ENCODE measurements around the gene APOF. TPM values are rescaled to one million over a fixed set of nuclear protein-coding genes. Genes with fewer than 3 reads are reported as not detected.

Gene APOF
- total and polyA plus RNA-seq, 2 of the 8 experiments (the other 6 are each of a cell fraction or from before 2014, with no cell fraction given) = not detected

DNA sequence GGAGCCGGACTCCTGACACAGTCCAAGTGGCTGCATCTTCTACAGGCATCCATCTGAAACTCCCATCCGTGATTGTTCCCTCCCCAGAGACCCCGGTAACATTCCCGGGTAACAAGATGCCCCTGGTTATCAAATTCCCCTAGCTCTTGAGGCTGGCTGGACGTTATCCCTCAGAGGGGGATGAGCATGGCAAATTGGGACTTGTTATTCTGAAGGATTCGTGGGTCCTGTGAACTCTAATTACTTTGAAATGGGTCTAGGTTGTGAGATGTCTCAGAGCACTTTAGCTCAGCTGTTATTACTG, 28.2 kb downstream of the APOF start:
- H4K8ac ChIP-seq (ENCODE audit: extremely low read depth, insufficient read depth, low read length) = no peak overlapping the region
- FAIRE-seq = no peak
- H3K23me2 ChIP-seq (ENCODE audit: low read depth, low read length) = peaks cover 7% of the 10 kb centered on the region; the same call in 1 of the 2 replicates
- H3K56ac ChIP-seq (replicated peaks; ENCODE audit: insufficient read length, low read depth, low read length) = no peak overlapping the region
- H3K79me2 ChIP-seq (ENCODE audit: control insufficient read depth in 1 of 2, insufficient read depth in 2 of 2, low read length in 2 of 2) = no peaks in the 10 kb centered on the region
- H2BK5ac ChIP-seq (ENCODE audit: low read depth, low read length) = peak overlapping the region; percentile 78
- H2AFZ ChIP-seq (ENCODE audit: low read length) = no peak overlapping the region
- H4K20me1 ChIP-seq (replicated peaks in 1 of 2; ENCODE audit: control insufficient read depth in 1 of 2, insufficient read depth in 2 of 2, low read length in 2 of 2) = no peaks in the 10 kb centered on the region
- no peak overlapping the region for H2BK15ac ChIP-seq (ENCODE audit: low read length)
- H3K14ac ChIP-seq (ENCODE audit: insufficient read length) = no peak overlapping the region
- no peak overlapping the region for H3K4ac ChIP-seq (replicated peaks; ENCODE audit: insufficient read length, low read depth, low read length)
- H3K4me1 ChIP-seq (replicated peaks in 1 of 4; ENCODE audit: control insufficient read depth in 3 of 4, insufficient read depth in 4 of 4, low read length in 3 of 4) = peaks cover 9 to 26% (median 16%) of the 10 kb centered on the region in 4 experiments
- no peak overlapping the region for H3K18ac ChIP-seq (ENCODE audit: extremely low read depth, low read length)
- peak overlapping the region; percentile 24 to 71 (median 59) for H3K9ac ChIP-seq (replicated peaks in 1 of 4; ENCODE audit: extremely low read depth in 1 of 4, low read depth in 3 of 4, low read length in 3 of 4)
- H2AK5ac ChIP-seq (ENCODE audit: low read depth, low read length) = no peak overlapping the region
- peak overlapping the region; percentile 53 to 73 (median 62) for H3K4me3 ChIP-seq (ENCODE audit: extremely low read depth in 1 of 4, insufficient read depth in 2 of 4, low read depth in 3 of 4, low read length in 4 of 4)
- H3K36me3 ChIP-seq (ENCODE audit: control insufficient read depth in 2 of 4, insufficient read depth in 4 of 4, low read length in 3 of 4) = no peaks in the 10 kb centered on the region
- peak overlapping the region; percentile 57; the same call in 1 of the 2 replicates for H3K27ac ChIP-seq (ENCODE audit: low read depth, low read length)
- peak overlapping the region; percentile 23 for H4K91ac ChIP-seq (replicated peaks; ENCODE audit: insufficient read length, low read length)
- no peaks in the 10 kb centered on the region for H3K27me3 ChIP-seq (replicated peaks in 1 of 4; ENCODE audit: control insufficient read depth in 3 of 4, extremely low read depth in 1 of 4, insufficient read depth in 3 of 4, low read length in 3 of 4)
- 26% methylated on average over 6 of the region's 6 CpGs; no CpG with 5 or more reads in 1 of the 2 experiments for WGBS, 2 experiments (ENCODE audit: extremely low coverage in 1 of 2, insufficient coverage in 1 of 2, insufficient read length in 1 of 2, insufficient replicate concordance in 2 of 2, low coverage in 1 of 2, low lambda C conversion rate in 2 of 2, missing lambda C conversion rate in 1 of 2)
- H3K9me3 ChIP-seq (ENCODE audit: insufficient read depth in 2 of 2, low read depth in 1 of 2, low read length in 1 of 2) = no peaks in the 10 kb centered on the region
- ChIA-PET POLR2A (ENCODE audit: partially characterized antibody) (interaction anchor here (0.5 to 7.2 kb wide), 8 partner anchors 11 to 35 kb away, joined by 3 to 55 read pairs (median 4); partner anchors contain the start of genes CNPY2, CS and STAT2), CTCF (ENCODE audit: partially characterized antibody) (interaction anchor here (0.6 to 7.2 kb wide), 5 partner anchors 13 to 112 kb away, joined by 3 to 38 read pairs (median 4); partner anchors contain the start of genes CNPY2, RNF41 and STAT2)
- H4K5ac ChIP-seq (ENCODE audit: insufficient read length, low read depth, low read length) = peak overlapping the region; percentile 46
- no peak overlapping the region for H2BK12ac ChIP-seq (ENCODE audit: low read depth, low read length)
- DNase-seq (ENCODE audit: low read depth in 1 of 2, low spot score in 2 of 2) = no peak
- no peak overlapping the region for H2BK20ac ChIP-seq (ENCODE audit: low read length)
- H3K23ac ChIP-seq (ENCODE audit: insufficient read length) = no peak overlapping the region
- no peak overlapping the region for H2BK120ac ChIP-seq (replicated peaks; ENCODE audit: low read depth, low read length)
- no peaks in the 10 kb centered on the region for H3K79me1 ChIP-seq (ENCODE audit: low read depth, low read length)
- peak overlapping the region; percentile 78 to 93 for H3K4me2 ChIP-seq (ENCODE audit: insufficient read depth in 1 of 2, low read depth in 2 of 2, low read length in 2 of 2)
